Activated T-helper 1 cell treated with Interleukin-2 at 50 U/mL for 16 hours (primary cell): ENCODE measurements around the gene IFNA17.
"Not testable (repeated sequence)": the region's sequence is repeated elsewhere in the genome, so short reads cannot be mapped to it uniquely, and the experiment has no call there.

Experiments used
- DNase-seq: peaks from one replicate; pipeline ENCODE4 v3.0.0-alpha.2; 2020; ENCODE audit warnings: low read depth

Gene IFNA17

DNA sequence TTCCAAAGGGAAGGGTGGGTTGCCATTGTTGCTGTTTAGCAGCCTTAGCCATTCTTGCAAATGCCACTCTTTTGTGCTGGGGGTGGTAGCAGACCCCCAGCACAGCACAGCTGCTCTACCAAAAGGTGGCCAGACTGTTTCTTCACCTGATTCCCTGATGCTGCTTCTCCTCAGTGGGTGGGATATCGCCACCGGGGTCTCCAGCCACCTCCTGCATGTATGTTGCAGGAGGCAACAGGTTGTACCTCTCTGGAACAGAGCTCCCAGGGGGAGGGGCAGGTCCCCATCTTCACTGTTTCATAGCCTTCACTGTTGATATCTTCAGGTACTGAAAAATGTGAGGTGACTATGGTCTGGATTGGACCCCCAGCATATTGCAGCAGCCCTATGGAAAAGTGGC, 17.2 kb downstream of the IFNA17 start:
- DNase-seq = not testable (repeated sequence)

DNA sequence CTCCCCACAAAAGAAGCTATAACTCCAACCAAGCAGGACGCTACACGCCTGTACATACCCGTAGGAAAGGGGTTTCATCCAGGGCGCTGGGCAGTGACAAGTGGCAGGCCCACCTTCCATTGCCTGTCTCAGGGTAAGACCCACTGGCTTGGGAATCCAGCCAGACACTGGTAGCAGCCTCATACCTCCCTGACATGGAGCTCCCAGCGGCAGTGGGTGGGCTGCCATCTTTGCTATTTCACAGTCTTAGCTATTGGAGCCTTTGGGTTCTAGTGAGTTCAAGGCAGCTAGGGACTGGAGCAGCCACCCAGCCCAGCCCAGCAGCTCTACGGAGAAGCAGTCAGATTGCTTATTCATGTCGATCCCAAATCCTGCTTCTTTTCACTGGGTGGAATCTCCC, 17.7 kb downstream of the IFNA17 start:
- DNase-seq = no peak

DNA sequence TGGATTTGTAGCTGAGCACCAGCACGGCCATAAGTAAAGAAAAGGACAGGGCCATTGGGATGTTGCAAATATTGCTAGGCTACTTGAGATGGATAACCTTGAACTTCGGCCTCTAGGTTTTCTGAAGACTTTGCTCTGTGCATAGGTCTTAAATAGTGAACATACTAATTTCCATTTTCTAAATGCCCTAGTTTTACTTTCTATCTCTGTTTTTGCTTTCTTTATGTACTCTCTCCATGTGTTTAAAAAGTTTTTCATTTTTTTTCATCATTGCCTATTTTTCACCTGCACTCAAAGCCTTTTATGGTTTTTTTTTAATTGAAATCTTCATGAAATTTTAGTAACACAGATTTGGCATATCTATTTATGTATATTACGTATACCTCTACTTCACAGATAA, 21.0 kb downstream of the IFNA17 start, which contains the start of gene IFNA10:
Gene IFNA10, minus strand, starts transcription at position 101 of the 400 bp plus-strand sequence. Its CDS starts 46 bp downstream, at position 55.
- DNase-seq = not testable (repeated sequence)

DNA sequence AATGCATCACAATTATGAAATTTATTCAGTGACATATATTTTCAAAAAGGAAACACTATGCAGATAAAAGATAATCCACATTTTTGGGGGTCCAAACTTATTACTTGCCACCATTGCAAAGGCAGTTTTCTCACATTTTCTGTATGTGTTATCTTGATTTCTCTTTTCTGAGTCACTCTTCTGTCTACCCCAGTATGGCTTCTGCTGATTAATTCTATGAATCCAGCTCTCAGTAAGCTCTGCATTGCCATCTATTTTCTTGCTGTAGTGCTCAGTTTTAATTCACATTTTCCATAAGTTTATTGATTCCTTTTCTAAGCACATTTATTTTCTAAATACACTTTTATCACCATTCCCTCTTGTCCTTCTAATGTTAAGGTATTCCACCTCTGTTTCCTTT, 22.8 kb downstream of the IFNA17 start:
- no peak for DNase-seq

DNA sequence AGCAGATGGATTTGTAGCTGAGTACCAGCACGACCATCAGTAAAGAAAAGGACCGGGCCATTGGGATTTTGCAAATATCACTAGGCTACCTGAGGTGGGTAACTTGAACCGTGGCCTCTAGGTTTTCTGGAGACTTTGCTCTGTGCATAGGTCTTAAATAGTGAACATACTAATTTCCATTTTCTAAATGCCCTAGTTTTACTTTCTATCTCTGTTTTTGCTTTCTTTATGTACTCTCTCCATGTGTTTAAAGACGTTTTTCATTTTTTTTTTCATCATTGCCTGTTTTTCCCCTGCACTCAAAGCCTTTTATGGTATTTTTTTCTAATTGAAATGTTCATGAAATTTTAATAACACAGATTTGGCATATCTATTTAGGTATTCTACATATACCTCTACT, 25.9 kb downstream of the IFNA17 start, which contains the start of gene IFNA7:
Gene IFNA7, minus strand, starts transcription at position 101 of the 400 bp plus-strand sequence. Its CDS starts 40 bp downstream, at position 61.
- DNase-seq = not testable (repeated sequence)

DNA sequence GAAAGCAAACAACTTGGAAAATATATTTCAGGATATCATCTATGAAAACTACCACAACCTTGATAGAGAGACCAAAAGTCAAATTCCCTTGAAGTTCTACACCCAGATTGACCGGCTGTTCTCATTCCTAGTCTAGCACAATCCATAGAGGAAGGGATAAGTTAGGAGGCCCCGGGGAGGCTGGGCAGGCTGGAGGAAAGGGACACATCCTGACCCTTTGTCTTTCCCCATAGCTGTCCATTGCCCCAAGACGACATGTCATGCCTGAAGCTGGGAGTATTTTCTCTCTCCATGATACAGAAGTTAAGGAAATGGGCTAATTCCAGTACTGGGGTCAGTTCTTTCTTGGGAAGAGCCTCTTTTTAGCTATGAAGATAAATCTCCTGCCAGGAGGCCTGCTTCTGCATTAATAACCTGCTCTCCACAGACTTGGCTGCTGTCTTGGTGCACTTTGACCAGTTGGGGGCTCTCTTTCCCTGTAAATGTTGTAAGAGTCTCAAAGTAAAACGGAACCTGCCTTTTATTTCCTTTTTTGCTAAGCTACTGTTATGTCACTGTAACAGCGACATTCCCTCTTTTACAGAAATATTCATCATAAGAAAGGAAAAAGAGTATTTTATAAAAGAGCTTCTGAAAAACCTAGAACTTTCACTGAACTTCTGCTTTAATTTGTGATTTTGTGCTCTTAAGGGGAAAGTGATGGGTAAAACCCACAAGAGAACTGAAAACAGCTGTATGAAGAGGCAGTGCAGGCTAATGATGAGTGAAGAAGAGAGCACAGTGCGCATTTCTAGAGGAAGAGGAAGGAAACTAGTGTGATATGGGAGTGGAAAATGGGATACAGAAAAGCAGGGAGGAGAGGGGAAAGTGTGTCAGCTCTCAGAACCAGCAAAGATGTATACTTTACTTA, 32.9 kb downstream of the IFNA17 start:
- DNase-seq = not testable (repeated sequence)

DNA sequence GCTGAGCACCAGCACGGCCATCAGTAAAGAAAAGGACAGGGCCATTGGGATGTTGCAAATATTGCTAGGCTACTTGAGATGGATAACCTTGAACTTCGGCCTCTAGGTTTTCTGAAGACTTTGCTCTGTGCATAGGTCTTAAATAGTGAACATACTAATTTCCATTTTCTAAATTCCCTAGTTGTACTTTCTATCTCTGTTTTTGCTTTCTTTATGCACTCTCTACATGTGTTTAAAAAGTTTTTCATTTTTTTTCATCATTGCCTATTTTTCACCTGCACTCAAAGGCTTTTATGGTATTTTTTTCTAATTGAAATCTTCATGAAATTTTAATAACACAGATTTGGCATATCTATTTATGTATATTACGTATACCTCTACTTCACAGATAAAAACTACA, 40.5 kb downstream of the IFNA17 start, which contains the start of gene IFNA4:
Gene IFNA4, minus strand, starts transcription at position 101 of the 400 bp plus-strand sequence. Its CDS starts 56 bp downstream, at position 45.
- not testable (repeated sequence) for DNase-seq

DNA sequence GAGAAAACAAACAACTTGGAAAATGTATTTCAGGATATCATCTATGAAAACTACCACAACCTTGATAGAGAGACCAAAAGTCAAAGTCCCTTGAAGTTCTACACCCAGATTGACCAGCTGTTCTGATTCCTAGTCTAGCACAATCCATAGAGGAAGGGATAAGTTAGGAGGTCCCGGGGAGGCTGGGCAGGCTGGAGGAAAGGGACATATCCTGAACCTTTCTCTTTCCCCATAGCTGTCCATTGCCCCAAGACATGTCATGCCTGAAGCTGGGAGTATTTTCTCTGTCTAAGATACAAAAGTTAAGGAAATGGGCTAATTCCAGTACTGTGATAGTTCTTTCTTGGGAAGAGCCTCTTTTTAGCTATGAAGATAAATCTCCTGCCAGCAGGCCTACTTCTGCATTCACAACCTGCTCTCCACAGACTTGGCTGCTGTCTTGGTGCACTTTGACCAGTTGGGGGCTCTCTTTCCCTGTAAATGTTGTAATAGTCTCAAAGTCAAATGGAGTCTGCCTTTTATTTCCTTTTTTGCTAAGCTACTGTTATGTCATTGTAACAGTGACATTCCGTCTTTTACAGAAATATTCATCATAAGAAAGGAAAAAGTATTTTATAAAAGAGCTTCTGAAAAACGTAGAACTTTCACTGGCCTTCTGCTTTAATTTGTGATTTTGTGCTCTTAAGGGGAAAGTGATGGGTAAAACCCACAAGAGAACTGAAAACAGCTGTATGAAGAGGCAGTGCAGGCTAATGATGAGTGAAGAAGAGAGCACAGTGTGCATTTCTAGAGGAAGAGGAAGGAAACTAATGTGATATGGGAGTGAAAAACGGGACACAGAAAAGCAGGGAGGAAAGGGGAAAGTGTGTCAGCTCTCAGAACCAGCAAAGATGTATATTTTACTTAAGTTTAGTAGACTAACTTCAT, 44.9 kb downstream of the IFNA17 start:
- not testable (repeated sequence) for DNase-seq
